ENCODE results near the gene GJB5. TPM values are rescaled to one million over a fixed set of nuclear protein-coding genes. Genes with fewer than 3 reads are reported as not detected.
A peak's percentile ranks its signal among the peaks of the same experiment; 100 is the strongest.

The GJB5 gene
- total and polyA plus RNA-seq, 2 of the 8 experiments (the other 6 are each of a cell fraction or from before 2014, with no cell fraction given): 0.86 to 3.1 TPM

GRCh38 chr1:34785875-34786470 is 31.1 kb downstream of the GJB5 start:
- CTCF ChIA-PET (ENCODE audit: partially characterized antibody): interaction anchor here (0.6 to 12.6 kb wide), 24 partner anchors 9 to 371 kb away, joined by 3 to 230 read pairs (median 5); partner anchors contain the start of gene SMIM12

More at GRCh38 chr1:34785875-34786470, 31.1 kb downstream of the GJB5 start:
- Histone ChIP-seq H3K14ac (ENCODE audit: insufficient read length) (no peak overlapping the region), H3K18ac (ENCODE audit: extremely low read depth, low read length) (no peak overlapping the region), H2BK15ac (ENCODE audit: low read length) (0 out of 2 replicates have a peak overlapping the region, but pooled peaks have one; percentile 29), H4K20me1 (replicated peaks in 1 of 2; ENCODE audit: control insufficient read depth in 1 of 2, insufficient read depth in 2 of 2, low read length in 2 of 2) (no peaks in the 10 kb centered on the region), H3K27ac (ENCODE audit: low read depth, low read length) (no peak overlapping the region), H2BK120ac (replicated peaks; ENCODE audit: low read depth, low read length) (no peak overlapping the region), H3K9ac (replicated peaks in 1 of 4; ENCODE audit: extremely low read depth in 1 of 4, low read depth in 3 of 4, low read length in 3 of 4) (no peak overlapping the region), H4K8ac (ENCODE audit: extremely low read depth, insufficient read depth, low read length) (no peak overlapping the region), H4K5ac (ENCODE audit: insufficient read length, low read depth, low read length) (no peak overlapping the region), H2BK12ac (ENCODE audit: low read depth, low read length) (no peak overlapping the region), H4K91ac (replicated peaks; ENCODE audit: insufficient read length, low read length) (no peak overlapping the region), H2AFZ (ENCODE audit: low read length) (no peak overlapping the region), H2BK5ac (ENCODE audit: low read depth, low read length) (no peak overlapping the region), H3K27me3 (replicated peaks in 1 of 4; ENCODE audit: control insufficient read depth in 3 of 4, extremely low read depth in 1 of 4, insufficient read depth in 3 of 4, low read length in 3 of 4) (peaks cover 0 to 16% (median 8%) of the 10 kb centered on the region in 4 experiments; a peak in 5 of 7 replicates), H3K56ac (replicated peaks; ENCODE audit: insufficient read length, low read depth, low read length) (no peak overlapping the region), H3K79me2 (ENCODE audit: control insufficient read depth in 1 of 2, insufficient read depth in 2 of 2, low read length in 2 of 2) (no peaks in the 10 kb centered on the region), H3K23me2 (ENCODE audit: low read depth, low read length) (peaks cover 10% of the 10 kb centered on the region; the same call in 1 of the 2 replicates), H3K9me3 (ENCODE audit: insufficient read depth in 2 of 2, low read depth in 1 of 2, low read length in 1 of 2) (no peaks in the 10 kb centered on the region), H3K36me3 (ENCODE audit: control insufficient read depth in 2 of 4, insufficient read depth in 4 of 4, low read length in 3 of 4) (no peaks in the 10 kb centered on the region), H3K4me1 (replicated peaks in 1 of 4; ENCODE audit: control insufficient read depth in 3 of 4, insufficient read depth in 4 of 4, low read length in 3 of 4) (peaks cover 0 to 12% (median 4%) of the 10 kb centered on the region in 4 experiments; a peak in 4 of 7 replicates), H3K23ac (ENCODE audit: insufficient read length) (no peak overlapping the region), H2BK20ac (ENCODE audit: low read length) (no peak overlapping the region), H3K4me2 (ENCODE audit: insufficient read depth in 1 of 2, low read depth in 2 of 2, low read length in 2 of 2) (no peak overlapping the region), H2AK5ac (ENCODE audit: low read depth, low read length) (no peak overlapping the region), H3K4me3 (ENCODE audit: extremely low read depth in 1 of 4, insufficient read depth in 2 of 4, low read depth in 3 of 4, low read length in 4 of 4) (no peak overlapping the region), H3K4ac (replicated peaks; ENCODE audit: insufficient read length, low read depth, low read length) (no peak overlapping the region), H3K79me1 (ENCODE audit: low read depth, low read length) (no peaks in the 10 kb centered on the region)
- POLR2A ChIA-PET (ENCODE audit: partially characterized antibody): no interaction called here
- TF ChIP-seq SIN3A (conservative IDR thresholded peaks at IDR 0.05 in 1 of 2, IDR thresholded peaks at IDR 0.05 in 1 of 2; ENCODE audit: low read depth in 1 of 2, low read length in 2 of 2) (no peak), TBP (IDR thresholded peaks at IDR 0.05; ENCODE audit: low read depth, low read length) (no peak), HDAC2 (IDR thresholded peaks at IDR 0.05; ENCODE audit: borderline replicate concordance in 1 of 2, low read depth in 2 of 2, low read length in 2 of 2) (no peak)
- WGBS, 2 experiments (ENCODE audit: extremely low coverage in 1 of 2, insufficient coverage in 1 of 2, insufficient read length in 1 of 2, insufficient replicate concordance in 2 of 2, low coverage in 1 of 2, low lambda C conversion rate in 2 of 2, missing lambda C conversion rate in 1 of 2): 65% methylated on average over 4 of the region's 4 CpGs; no CpG with 5 or more reads in 1 of the 2 experiments
- DNase-seq (ENCODE audit: low read depth in 1 of 2, low spot score in 2 of 2) (no peak), FAIRE-seq (no peak)

Data from H1 (cell line).